Measurements from ENCODE around the gene SOCS3.

GRCh38 chr17:78406920-78407319 lies 47.0 kb upstream of the SOCS3 start:
- TF ChIP-seq CTCF (IDR thresholded peaks at IDR 0.05; ENCODE audit: low read length), result no peak
- no peak for TF ChIP-seq EZH2phosphoT487 (IDR thresholded peaks at IDR 0.05; ENCODE audit: low read length)
- TF ChIP-seq EZH2 (optimal IDR thresholded peaks at IDR 0.05; ENCODE audit: low read depth, low read length), result no peak
